Measurements from ENCODE around the gene RAMAC. TPM values are rescaled to one million over a fixed set of nuclear protein-coding genes. Genes with fewer than 3 reads are reported as not detected.
A peak's percentile ranks its signal among the peaks of the same experiment; 100 is the strongest.

The RAMAC gene
- total and polyA plus RNA-seq, 2 of the 8 experiments (the other 6 are each of a cell fraction or from before 2014, with no cell fraction given): 20.7 to 32.9 TPM

DNA sequence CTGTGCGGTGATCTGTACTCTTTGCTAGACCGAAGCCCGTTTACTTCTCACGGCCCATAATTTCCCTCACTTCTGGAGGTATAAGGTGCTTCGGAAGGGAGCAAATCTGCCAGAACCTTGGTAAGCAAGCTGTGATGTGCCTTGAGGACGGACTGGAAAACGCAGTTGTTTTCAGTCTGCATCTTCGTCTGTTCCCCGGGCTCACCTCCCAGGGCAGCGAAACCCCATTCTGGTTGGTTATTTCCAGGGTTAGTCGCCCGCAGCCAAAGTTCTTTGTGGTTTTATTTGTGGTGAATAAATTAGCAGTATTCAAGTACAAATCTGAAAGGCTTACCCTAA is 401 bp downstream of the RAMAC start:
- no peak overlapping the region for H2BK12ac ChIP-seq (ENCODE audit: low read depth, low read length)
- H2BK15ac ChIP-seq (ENCODE audit: low read length): no peak overlapping the region
- H3K4me2 ChIP-seq (ENCODE audit: insufficient read depth in 1 of 2, low read depth in 2 of 2, low read length in 2 of 2): peak overlapping the region; percentile 88 to 96
- 5% methylated on average over 12 of the region's 12 CpGs; no CpG with 5 or more reads in 1 of the 2 experiments for WGBS, 2 experiments (ENCODE audit: extremely low coverage in 1 of 2, insufficient coverage in 1 of 2, insufficient read length in 1 of 2, insufficient replicate concordance in 2 of 2, low coverage in 1 of 2, low lambda C conversion rate in 2 of 2, missing lambda C conversion rate in 1 of 2)
- H4K91ac ChIP-seq (replicated peaks; ENCODE audit: insufficient read length, low read length): no peak overlapping the region
- no peak overlapping the region for H2BK5ac ChIP-seq (ENCODE audit: low read depth, low read length)
- H4K5ac ChIP-seq (ENCODE audit: insufficient read length, low read depth, low read length): peak overlapping the region; percentile 36
- H3K56ac ChIP-seq (replicated peaks; ENCODE audit: insufficient read length, low read depth, low read length): no peak overlapping the region
- peaks cover 0 to 3% (median 3%) of the 10 kb centered on the region in 4 experiments; a peak in 3 of 7 replicates for H3K4me1 ChIP-seq (replicated peaks in 1 of 4; ENCODE audit: control insufficient read depth in 3 of 4, insufficient read depth in 4 of 4, low read length in 3 of 4)
- peaks cover 7% of the 10 kb centered on the region; the same call in 1 of the 2 replicates for H3K23me2 ChIP-seq (ENCODE audit: low read depth, low read length)
- TF ChIP-seq EP300 (IDR thresholded peaks at IDR 0.05; ENCODE audit: borderline replicate concordance in 1 of 2, low read depth in 2 of 2, low read length in 2 of 2) (no peak), RXRA (IDR thresholded peaks at IDR 0.05; ENCODE audit: insufficient read depth, low read depth, low read length) (no peak), YY1 (IDR thresholded peaks at IDR 0.05; ENCODE audit: low read depth, low read length) (no peak), NRF1 (IDR thresholded peaks at IDR 0.05; ENCODE audit: low read depth, low read length) (no peak), GTF2F1 (IDR thresholded peaks at IDR 0.05; ENCODE audit: borderline replicate concordance, low read depth, low read length) (no peak), RNF2 (IDR thresholded peaks at IDR 0.05; ENCODE audit: borderline replicate concordance, low read depth, low read length, missing control alignments, poor library complexity, severe bottlenecking) (no peak), SRF (IDR thresholded peaks at IDR 0.05; ENCODE audit: low read depth, low read length) (no peak), CBX8 (IDR thresholded peaks at IDR 0.05; ENCODE audit: borderline replicate concordance, low read depth, low read length) (no peak), SIRT6 (IDR thresholded peaks at IDR 0.05; ENCODE audit: low read length) (no peak), BCL11A (IDR thresholded peaks at IDR 0.05; ENCODE audit: low read depth in 2 of 2, low read length in 2 of 2) (no peak), KDM5A (IDR thresholded peaks at IDR 0.05; ENCODE audit: low read length) (no peak; the same call in 1 of the 2 replicates), CEBPB (IDR thresholded peaks at IDR 0.05; ENCODE audit: low read depth, low read length) (no peak)
- no peak overlapping the region for H3K4ac ChIP-seq (replicated peaks; ENCODE audit: insufficient read length, low read depth, low read length)
- ChIA-PET CTCF (ENCODE audit: partially characterized antibody) (interaction anchor here (0.6 to 2.1 kb wide), 7 partner anchors 14 to 445 kb away, joined by 3 to 12 read pairs (median 3); partner anchors contain the start of gene C15orf40), POLR2A (ENCODE audit: partially characterized antibody) (interaction anchor here (1.0 to 2.3 kb wide), 3 partner anchors 9 to 18 kb away, joined by 3 to 11 read pairs (median 9); no protein-coding TSS in a partner anchor)
- peaks cover 0 to 20% (median 0%) of the 10 kb centered on the region in 4 experiments; a peak in 4 of 8 replicates for H3K36me3 ChIP-seq (ENCODE audit: control insufficient read depth in 2 of 4, insufficient read depth in 4 of 4, low read length in 3 of 4)
- H2BK120ac ChIP-seq (replicated peaks; ENCODE audit: low read depth, low read length): no peak overlapping the region
- no peak overlapping the region for H3K18ac ChIP-seq (ENCODE audit: extremely low read depth, low read length)
- H2AFZ ChIP-seq (ENCODE audit: low read length): peak overlapping the region; percentile 90; the same call in 1 of the 2 replicates
- H3K9ac ChIP-seq (replicated peaks in 1 of 4; ENCODE audit: extremely low read depth in 1 of 4, low read depth in 3 of 4, low read length in 3 of 4): peak overlapping the region; percentile 66 to 97 (median 86)
- H3K23ac ChIP-seq (ENCODE audit: insufficient read length): no peak overlapping the region
- no peak for DNase-seq (ENCODE audit: low read depth in 1 of 2, low spot score in 2 of 2)
- H3K14ac ChIP-seq (ENCODE audit: insufficient read length): peak overlapping the region; percentile 99
- H2AK5ac ChIP-seq (ENCODE audit: low read depth, low read length): no peak overlapping the region
- H3K79me1 ChIP-seq (ENCODE audit: low read depth, low read length): peaks cover 2% of the 10 kb centered on the region; the same call in 1 of the 2 replicates
- 0 out of 2 replicates have a peak overlapping the region, but pooled peaks have one; percentile 48 for H3K27ac ChIP-seq (ENCODE audit: low read depth, low read length)
- no peaks in the 10 kb centered on the region for H3K9me3 ChIP-seq (ENCODE audit: insufficient read depth in 2 of 2, low read depth in 1 of 2, low read length in 1 of 2)
- H3K27me3 ChIP-seq (replicated peaks in 1 of 4; ENCODE audit: control insufficient read depth in 3 of 4, extremely low read depth in 1 of 4, insufficient read depth in 3 of 4, low read length in 3 of 4): peaks cover 0 to 6% (median 5%) of the 10 kb centered on the region in 4 experiments; a peak in 6 of 7 replicates
- H3K4me3 ChIP-seq (ENCODE audit: extremely low read depth in 1 of 4, insufficient read depth in 2 of 4, low read depth in 3 of 4, low read length in 4 of 4): peak overlapping the region; percentile 88 to 96 (median 94)
- H3K79me2 ChIP-seq (ENCODE audit: control insufficient read depth in 1 of 2, insufficient read depth in 2 of 2, low read length in 2 of 2): peaks cover 0 to 14% of the 10 kb centered on the region in 2 experiments; a peak in 2 of 4 replicates
- no peak for FAIRE-seq
- H4K20me1 ChIP-seq (replicated peaks in 1 of 2; ENCODE audit: control insufficient read depth in 1 of 2, insufficient read depth in 2 of 2, low read length in 2 of 2): no peaks in the 10 kb centered on the region
- H4K8ac ChIP-seq (ENCODE audit: extremely low read depth, insufficient read depth, low read length): peak overlapping the region; percentile 60; the same call in 1 of the 2 replicates
- no peak overlapping the region for H2BK20ac ChIP-seq (ENCODE audit: low read length)
